Heart left ventricle (tissue), 13 donors: Measurements from ENCODE around the gene KLHDC7B.

Source experiments
- POLR2A ChIP-seq, 2 donors: fragments of 450-650 bp; IDR thresholded peaks; one replicate each; pipeline ENCODE4 v1.6.1; 2017; ENCODE audit warnings: antibody characterized with exemption in 2 of 2, mild to moderate bottlenecking in 2 of 2, moderate library complexity in 2 of 2
- TF ChIP-seq, protein P1 (sequence below), 12 donors: fragments of 200-600 bp; sonication (generic) in 4 of 12; IDR thresholded peaks; one replicate each; pipeline versions ENCODE4 v1.5.0 to v1.8.0; 2018 to 2022; ENCODE audit warnings: antibody characterized with exemption in 12 of 12, mild to moderate bottlenecking in 5 of 12
- donor health status: ischemic (EF 13 %, LVEDD 7.1; RV severe dilation, severe dysfunction).
- donor health status: DM: no; HTN: yes; CAD: no.
- donor health status: DM: no; HTN: no; CAD: no.
- donor health status: ischemic (EF 25% LVEDD 6.9; RV normal size, moderate dysfunction).
- donor health status: ischemic (EF 25% LVEDD 5.7; RV mildly dilated, moderate dysfunction).
- donor health status: ischemic (EF 35%, LVEDD 5.7; RV mildly dilated, moderate dysfunction).
- donor health status: nonischemic (EF 11% LVEDD 7.7; RV severe dilation, severe dysfunction).
- donor health status: DM: yes; HTN: yes; CAD: no.
- donor health status: PGD.
- donor health status: ischemic (EF 29% LVEDD 5.4; RV normal size, mild dysfunction).
- donor health status: nonischemic (EF 23%, LVEDD 6.1; RV moderate dilation, normal function).

DNA sequence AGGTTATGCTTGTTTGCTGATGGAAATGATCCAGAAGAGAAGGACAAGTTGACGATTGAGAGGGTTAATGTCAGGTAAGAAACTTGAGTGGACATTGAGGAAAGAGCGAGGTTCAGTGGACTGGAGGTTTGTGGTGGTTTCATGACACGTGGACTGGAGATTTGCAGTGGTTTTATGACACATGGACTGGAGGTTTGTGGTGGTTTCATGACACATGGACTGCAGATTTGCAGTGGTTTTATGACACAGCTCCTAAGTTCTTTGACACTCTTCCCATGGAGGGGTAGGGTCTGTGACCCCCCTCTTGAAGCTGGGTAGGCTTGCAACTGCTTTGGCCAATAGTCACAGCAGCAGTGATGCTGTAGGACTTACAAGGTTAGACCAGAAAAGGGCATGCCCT is 49.5 kb downstream of the KLHDC7B start:
- TF ChIP-seq, protein P1, sequence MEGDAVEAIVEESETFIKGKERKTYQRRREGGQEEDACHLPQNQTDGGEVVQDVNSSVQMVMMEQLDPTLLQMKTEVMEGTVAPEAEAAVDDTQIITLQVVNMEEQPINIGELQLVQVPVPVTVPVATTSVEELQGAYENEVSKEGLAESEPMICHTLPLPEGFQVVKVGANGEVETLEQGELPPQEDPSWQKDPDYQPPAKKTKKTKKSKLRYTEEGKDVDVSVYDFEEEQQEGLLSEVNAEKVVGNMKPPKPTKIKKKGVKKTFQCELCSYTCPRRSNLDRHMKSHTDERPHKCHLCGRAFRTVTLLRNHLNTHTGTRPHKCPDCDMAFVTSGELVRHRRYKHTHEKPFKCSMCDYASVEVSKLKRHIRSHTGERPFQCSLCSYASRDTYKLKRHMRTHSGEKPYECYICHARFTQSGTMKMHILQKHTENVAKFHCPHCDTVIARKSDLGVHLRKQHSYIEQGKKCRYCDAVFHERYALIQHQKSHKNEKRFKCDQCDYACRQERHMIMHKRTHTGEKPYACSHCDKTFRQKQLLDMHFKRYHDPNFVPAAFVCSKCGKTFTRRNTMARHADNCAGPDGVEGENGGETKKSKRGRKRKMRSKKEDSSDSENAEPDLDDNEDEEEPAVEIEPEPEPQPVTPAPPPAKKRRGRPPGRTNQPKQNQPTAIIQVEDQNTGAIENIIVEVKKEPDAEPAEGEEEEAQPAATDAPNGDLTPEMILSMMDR (IDR thresholded peaks at IDR 0.05), result no peak
- no peak for TF ChIP-seq POLR2A (IDR thresholded peaks at IDR 0.05)
